Measurements from ENCODE around the gene SH3GLB2.
"Not testable (repeated sequence)": the region's sequence is repeated elsewhere in the genome, so short reads cannot be mapped to it uniquely, and the experiment has no call there.

Gene SH3GLB2

DNA sequence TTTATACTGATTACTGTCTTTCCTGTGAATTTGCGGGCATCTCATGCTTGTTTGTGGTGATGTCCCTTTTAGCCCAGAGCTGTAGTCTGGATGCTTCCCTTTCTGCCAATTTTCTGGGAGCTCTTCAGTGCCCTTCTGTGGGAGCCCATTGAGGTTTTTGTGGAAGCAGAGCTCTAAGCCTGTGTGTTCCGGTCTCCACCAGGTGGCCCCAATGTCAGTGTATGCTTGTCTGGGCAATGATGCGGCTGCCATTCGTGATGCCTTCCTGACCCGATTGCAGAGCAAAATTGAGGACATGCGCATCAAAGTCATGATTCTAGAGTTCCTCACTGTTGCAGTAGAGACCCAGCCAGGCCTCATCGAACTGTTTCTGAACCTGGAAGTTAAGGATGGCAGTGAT, 35.1 kb downstream of the SH3GLB2 start:
- DNase-seq = no peak

DNA sequence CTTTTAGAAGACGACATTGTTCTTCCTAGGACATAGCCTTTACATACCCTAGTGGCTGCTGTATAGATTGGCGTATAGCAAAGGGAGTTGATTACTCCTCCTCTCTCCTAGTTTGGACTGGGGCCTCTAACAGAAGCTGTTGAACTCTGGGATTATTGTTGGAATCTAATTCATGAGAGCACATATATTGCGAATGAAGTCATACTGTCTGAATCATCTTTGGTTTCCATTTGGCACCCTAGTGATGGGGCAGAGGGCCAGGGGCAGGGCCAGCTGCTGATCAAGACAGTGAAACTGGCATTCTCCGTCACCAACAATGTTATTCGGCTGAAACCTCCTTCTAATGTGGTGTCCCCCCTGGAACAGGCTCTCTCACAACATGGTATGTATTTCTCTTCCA, 40.3 kb downstream of the SH3GLB2 start:
- no peak for DNase-seq

DNA sequence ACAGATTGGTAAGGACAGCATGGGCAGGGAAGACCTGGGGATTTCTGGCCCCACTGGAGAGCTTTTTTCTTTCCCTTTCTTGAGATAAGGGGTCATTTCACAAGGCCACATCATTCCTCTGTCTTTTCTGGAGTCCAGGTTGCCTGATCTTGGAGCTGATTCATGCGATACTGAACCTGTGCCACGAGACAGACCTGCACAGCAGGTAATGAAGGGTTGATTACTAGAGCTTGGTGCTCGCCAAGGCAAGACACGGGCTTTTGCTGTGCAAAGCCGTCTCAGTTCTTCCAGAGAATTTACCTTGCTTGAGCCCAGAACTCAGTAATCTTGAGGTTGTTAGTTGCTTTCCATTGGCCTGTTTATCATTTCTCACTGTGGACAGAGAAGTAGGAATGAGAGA, 41.5 kb downstream of the SH3GLB2 start:
- no peak for DNase-seq

DNA sequence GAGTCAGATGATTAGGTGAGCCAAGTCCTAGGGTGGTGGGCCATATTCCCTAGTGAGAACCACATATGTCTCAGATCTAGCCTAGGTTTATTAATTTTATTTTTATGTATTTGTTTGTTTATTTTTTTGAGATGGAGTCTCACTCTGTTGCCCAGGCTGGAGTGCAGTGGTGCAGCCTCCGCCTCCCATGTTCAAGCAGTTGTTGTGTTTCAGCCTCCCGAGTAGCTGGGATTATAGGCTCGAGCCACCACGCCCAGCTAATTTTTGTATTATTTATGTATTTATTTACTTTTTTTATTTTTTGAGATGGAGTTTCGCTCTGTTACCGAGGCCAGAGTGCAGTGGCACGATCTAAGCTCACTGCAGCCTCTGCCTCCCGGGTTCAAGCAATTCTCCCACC, 44.6 kb downstream of the SH3GLB2 start:
- no peak for DNase-seq

DNA sequence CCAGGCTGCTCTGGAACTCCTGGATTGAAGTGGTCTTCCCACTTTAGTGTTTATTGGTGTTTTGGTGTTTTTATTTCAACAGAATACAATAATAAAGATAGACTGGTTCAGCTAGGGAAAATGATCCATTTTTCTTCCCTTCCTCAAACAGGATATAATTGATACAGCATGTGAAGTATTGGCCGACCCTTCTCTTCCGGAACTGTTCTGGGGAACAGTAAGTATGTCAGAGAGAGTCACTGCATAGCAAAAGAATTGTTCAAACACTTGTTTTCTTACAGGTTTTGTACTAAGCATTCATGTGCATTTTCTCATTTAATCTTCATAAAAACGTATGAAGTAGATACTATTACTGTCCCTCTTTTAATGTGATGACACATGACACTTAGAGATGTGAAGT, 49.0 kb downstream of the SH3GLB2 start:
- no peak for DNase-seq

DNA sequence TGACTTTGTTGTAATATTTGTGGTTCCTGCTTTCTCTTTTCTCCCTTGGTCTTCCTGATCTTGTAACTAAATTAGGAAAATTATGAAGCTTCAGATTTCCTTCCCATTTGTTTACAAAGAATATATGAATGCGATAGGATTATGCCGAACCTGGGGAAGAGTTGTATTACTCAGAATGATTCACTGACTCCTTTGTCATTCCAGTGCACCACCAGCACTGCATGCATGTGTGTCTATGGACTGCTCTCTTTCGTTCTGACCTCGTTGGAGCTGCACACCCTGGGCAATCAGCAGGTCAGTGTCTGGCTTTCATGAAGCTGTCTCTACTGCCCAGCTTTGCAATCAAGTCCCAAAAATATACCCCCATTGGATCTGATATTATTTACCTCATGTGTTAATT, 55.2 kb downstream of the SH3GLB2 start:
- DNase-seq = no peak

DNA sequence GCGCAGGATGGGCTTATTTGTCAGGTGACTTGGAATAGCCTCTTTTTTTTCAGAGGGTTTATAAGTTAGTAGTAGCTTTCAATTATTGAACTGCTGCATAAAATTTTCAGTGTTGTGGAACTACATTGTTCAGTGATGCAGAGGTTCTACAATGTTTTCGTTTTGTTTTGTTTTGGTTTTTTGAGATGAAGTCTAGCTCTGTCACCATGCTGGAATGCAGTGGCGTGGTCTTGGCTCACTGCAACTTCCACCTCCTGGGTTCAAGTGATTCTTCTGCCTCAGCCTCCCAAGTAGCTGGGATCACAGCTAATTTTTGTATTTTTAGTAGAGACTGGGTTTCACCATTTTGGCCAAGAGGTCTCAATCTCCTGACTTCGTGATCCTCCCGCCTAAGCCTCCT, 58.6 kb downstream of the SH3GLB2 start:
- no peak for DNase-seq

DNA sequence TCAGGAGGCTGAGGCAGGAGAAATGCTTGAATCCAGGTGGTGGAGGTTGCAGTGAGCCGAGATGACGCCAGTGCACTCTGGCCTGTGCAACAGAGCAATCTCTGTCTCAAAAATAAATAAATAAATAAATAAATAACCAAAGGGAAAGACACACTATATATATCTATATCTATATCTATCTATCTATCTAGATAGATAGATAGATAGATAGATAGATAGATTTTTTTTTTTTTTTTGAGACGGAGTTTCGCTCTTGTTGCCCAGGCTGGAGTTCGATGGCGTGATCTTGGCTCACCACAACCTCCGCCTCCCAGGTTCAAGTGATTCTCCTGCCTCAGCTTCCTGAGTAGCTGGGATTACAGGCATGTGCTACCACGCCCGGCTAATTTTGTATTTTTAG, 66.7 kb downstream of the SH3GLB2 start:
- DNase-seq = not testable (repeated sequence)
